Nephron (organoid): ENCODE results near the gene NDUFA11.
"Not testable (repeated sequence)": the region's sequence is repeated elsewhere in the genome, so short reads cannot be mapped to it uniquely, and the experiment has no call there.

ENCODE experiments used
- H3K27ac Mint-ChIP-seq, 3 experiments: 2 replicates each; pipeline ENCODE4 v1.8.0; 2020; ENCODE audit warnings: mixed read lengths in 3 of 3, mild to moderate bottlenecking in 2 of 3, moderate library complexity in 1 of 3
- H3K27me3 Mint-ChIP-seq: 2 replicates; pipeline ENCODE4 v1.8.0; 2021; ENCODE audit warnings: low read depth, mild to moderate bottlenecking, moderate library complexity, mixed read lengths
- H3K36me3 Mint-ChIP-seq: 2 replicates; pipeline ENCODE4 v1.8.0; 2020; ENCODE audit warnings: low read depth, mixed read lengths
- H3K4me1 Mint-ChIP-seq: 2 replicates; pipeline ENCODE4 v1.8.0; 2020; ENCODE audit warnings: mixed read lengths
- H3K4me3 Mint-ChIP-seq, 3 experiments: 2 replicates each; pipeline ENCODE4 v1.8.0; 2020; ENCODE audit warnings: mild to moderate bottlenecking in 3 of 3, mixed read lengths in 3 of 3, moderate library complexity in 2 of 3
- H3K9me3 Mint-ChIP-seq: 2 replicates; pipeline ENCODE4 v1.8.0; 2020; ENCODE audit warnings: mixed read lengths
- CTCF ChIP-seq, 3 experiments: fragments of 200-600 bp; sonication (generic); IDR thresholded peaks; one replicate each; pipeline ENCODE4 v1.5.0; 2021; ENCODE audit warnings: antibody characterized with exemption in 3 of 3; ENCODE audit not compliant: unreplicated experiment in 3 of 3

Gene NDUFA11

GRCh38 chr19:5863030-5863665 lies 40.4 kb downstream of the NDUFA11 start:
- Mint-ChIP-seq H3K4me3 (no peak overlapping the region), H3K9me3 (no peaks in the 10 kb centered on the region), H3K36me3 (no peaks in the 10 kb centered on the region), H3K27ac (no peak overlapping the region), H3K27me3 (peaks cover 14% of the 10 kb centered on the region), H3K4me1 (no peaks in the 10 kb centered on the region)
- no peak for TF ChIP-seq CTCF (IDR thresholded peaks at IDR 0.05; ENCODE audit: unreplicated experiment in 3 of 3)

GRCh38 chr19:5857203-5858081 lies 46.1 kb downstream of the NDUFA11 start:
- no peak for TF ChIP-seq CTCF (IDR thresholded peaks at IDR 0.05; ENCODE audit: unreplicated experiment in 3 of 3)
- H3K27me3 Mint-ChIP-seq = peaks cover 8% of the 10 kb centered on the region
- no peak overlapping the region for H3K4me3 Mint-ChIP-seq
- H3K9me3 Mint-ChIP-seq = no peaks in the 10 kb centered on the region
- peaks cover 5% of the 10 kb centered on the region for H3K4me1 Mint-ChIP-seq
- no peak overlapping the region for H3K27ac Mint-ChIP-seq
- no peaks in the 10 kb centered on the region for H3K36me3 Mint-ChIP-seq

- not testable (repeated sequence) for H3K4me1 Mint-ChIP-seq, H3K4me3 Mint-ChIP-seq, H3K27ac Mint-ChIP-seq, H3K27me3 Mint-ChIP-seq, H3K9me3 Mint-ChIP-seq, H3K36me3 Mint-ChIP-seq
Measured at GRCh38 chr19:5855151-5855550, 48.4 kb downstream of the NDUFA11 start.

- H3K4me3 Mint-ChIP-seq, H3K9me3 Mint-ChIP-seq, H3K4me1 Mint-ChIP-seq, H3K36me3 Mint-ChIP-seq, H3K27me3 Mint-ChIP-seq: not testable (repeated sequence)
- peak overlapping the region in 1 of 3 experiments; percentile 31 for H3K27ac Mint-ChIP-seq
Measured at GRCh38 chr19:5854121-5854520, 49.5 kb downstream of the NDUFA11 start.

- no peak within 1 kb of the TSS for H3K4me3 Mint-ChIP-seq
- peaks cover 5% of the 10 kb centered on the region for H3K4me1 Mint-ChIP-seq
- H3K9me3 Mint-ChIP-seq = no peaks in the 10 kb centered on the region
- H3K27ac Mint-ChIP-seq = peak within 1 kb of the TSS in 1 of 3 experiments; percentile 19
- H3K27me3 Mint-ChIP-seq = peaks cover 7% of the 10 kb centered on the region
- no peak for TF ChIP-seq CTCF (IDR thresholded peaks at IDR 0.05; ENCODE audit: unreplicated experiment in 3 of 3)
- no peaks in the 10 kb centered on the region for H3K36me3 Mint-ChIP-seq
Measured at GRCh38 chr19:5851302-5851701, 52.3 kb downstream of the NDUFA11 start, which contains the start of gene FUT3. Gene FUT3, minus strand, starts transcription at chr19:5851449.

GRCh38 chr19:5850743-5851293 lies 52.8 kb downstream of the NDUFA11 start:
- no peaks in the 10 kb centered on the region for H3K36me3 Mint-ChIP-seq
- H3K27me3 Mint-ChIP-seq = peaks cover 7% of the 10 kb centered on the region
- peak overlapping the region in 1 of 3 experiments; percentile 19 for H3K27ac Mint-ChIP-seq
- H3K4me3 Mint-ChIP-seq = no peak overlapping the region
- peaks cover 5% of the 10 kb centered on the region for H3K4me1 Mint-ChIP-seq
- TF ChIP-seq CTCF (IDR thresholded peaks at IDR 0.05; ENCODE audit: unreplicated experiment in 3 of 3) = no peak
- H3K9me3 Mint-ChIP-seq = no peaks in the 10 kb centered on the region
